Neutrophil (primary cell): ENCODE results near the gene ZNF219.

Experiments
- H3K27ac ChIP-seq: fragments of 200-600 bp; sonication (generic); 2 replicates; pipeline ENCODE4 v1.5.1; 2016; ENCODE audit warnings: mild to moderate bottlenecking, moderate library complexity
- H3K27me3 ChIP-seq: fragments of 200-600 bp; sonication (generic); 2 replicates; pipeline ENCODE4 v1.6.0; 2016; ENCODE audit warnings: mild to moderate bottlenecking
- H3K36me3 ChIP-seq: fragments of 200-600 bp; sonication (generic); 2 replicates; pipeline ENCODE4 v1.5.1; 2017
- H3K4me1 ChIP-seq, 2 experiments: fragments of 200-600 bp in 1 of 2; sonication (generic) in 1 of 2; 1 replicate in 1 of 2; 2 replicates in 1 of 2; pipeline versions ENCODE4 v1.5.1 to v1.6.1; 2013 to 2016; ENCODE audit warnings: low read depth in 1 of 2, low read length in 1 of 2, mild to moderate bottlenecking in 1 of 2, moderate library complexity in 1 of 2; ENCODE audit not compliant: control insufficient read depth in 1 of 2, insufficient read depth in 1 of 2
- H3K4me3 ChIP-seq, 2 experiments: fragments of 200-600 bp in 1 of 2; sonication (generic) in 1 of 2; 1 replicate in 1 of 2; 2 replicates in 1 of 2; pipeline ENCODE4 v1.5.1; 2013 to 2016; ENCODE audit warnings: low read depth in 1 of 2, low read length in 1 of 2, mild to moderate bottlenecking in 1 of 2, moderate library complexity in 1 of 2
- H3K9me3 ChIP-seq: fragments of 200-600 bp; sonication (generic); 2 replicates; pipeline ENCODE4 v1.5.1; 2016
- TF ChIP-seq, protein P1 (sequence below): fragments of 200-600 bp; sonication (generic); IDR thresholded peaks from 2 replicates; pipeline ENCODE4 v1.5.1; 2016; ENCODE audit warnings: antibody characterized with exemption

Gene ZNF219

GRCh38 chr14:21123429-21123828 is 25.0 kb upstream of the ZNF219 start:
- Histone ChIP-seq H3K36me3 (no peaks in the 10 kb centered on the region), H3K27me3 (peaks cover 6% of the 10 kb centered on the region), H3K4me3 (no peak overlapping the region), H3K4me1 (no peaks in the 10 kb centered on the region), H3K27ac (no peak overlapping the region), H3K9me3 (no peaks in the 10 kb centered on the region)
- TF ChIP-seq, protein P1, sequence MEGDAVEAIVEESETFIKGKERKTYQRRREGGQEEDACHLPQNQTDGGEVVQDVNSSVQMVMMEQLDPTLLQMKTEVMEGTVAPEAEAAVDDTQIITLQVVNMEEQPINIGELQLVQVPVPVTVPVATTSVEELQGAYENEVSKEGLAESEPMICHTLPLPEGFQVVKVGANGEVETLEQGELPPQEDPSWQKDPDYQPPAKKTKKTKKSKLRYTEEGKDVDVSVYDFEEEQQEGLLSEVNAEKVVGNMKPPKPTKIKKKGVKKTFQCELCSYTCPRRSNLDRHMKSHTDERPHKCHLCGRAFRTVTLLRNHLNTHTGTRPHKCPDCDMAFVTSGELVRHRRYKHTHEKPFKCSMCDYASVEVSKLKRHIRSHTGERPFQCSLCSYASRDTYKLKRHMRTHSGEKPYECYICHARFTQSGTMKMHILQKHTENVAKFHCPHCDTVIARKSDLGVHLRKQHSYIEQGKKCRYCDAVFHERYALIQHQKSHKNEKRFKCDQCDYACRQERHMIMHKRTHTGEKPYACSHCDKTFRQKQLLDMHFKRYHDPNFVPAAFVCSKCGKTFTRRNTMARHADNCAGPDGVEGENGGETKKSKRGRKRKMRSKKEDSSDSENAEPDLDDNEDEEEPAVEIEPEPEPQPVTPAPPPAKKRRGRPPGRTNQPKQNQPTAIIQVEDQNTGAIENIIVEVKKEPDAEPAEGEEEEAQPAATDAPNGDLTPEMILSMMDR = no peak

DNA sequence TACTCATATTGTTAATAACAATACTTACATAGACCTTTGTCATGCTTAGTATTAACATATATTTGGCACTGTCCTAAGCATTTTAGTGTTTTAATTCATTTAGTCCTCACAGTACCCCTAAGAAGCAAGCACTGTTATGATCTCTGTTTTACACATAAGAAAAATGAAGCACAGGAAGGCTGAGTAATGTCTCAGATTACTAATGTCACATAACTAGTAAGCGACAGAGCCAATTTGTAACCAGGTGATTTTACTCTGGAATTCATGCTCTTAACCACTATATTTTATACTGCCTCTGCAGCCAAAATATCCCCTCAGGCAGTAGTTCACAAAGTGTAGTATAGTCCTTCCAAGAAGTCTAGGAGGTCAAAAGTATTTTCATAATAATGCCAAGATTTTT is 22.7 kb upstream of the ZNF219 start:
- H3K27me3 ChIP-seq = peaks cover 6% of the 10 kb centered on the region
- H3K36me3 ChIP-seq = no peaks in the 10 kb centered on the region
- no peak overlapping the region for H3K27ac ChIP-seq
- no peak overlapping the region for H3K4me3 ChIP-seq
- TF ChIP-seq, protein P1 = no peak
- H3K4me1 ChIP-seq = no peaks in the 10 kb centered on the region
- H3K9me3 ChIP-seq = no peaks in the 10 kb centered on the region

DNA sequence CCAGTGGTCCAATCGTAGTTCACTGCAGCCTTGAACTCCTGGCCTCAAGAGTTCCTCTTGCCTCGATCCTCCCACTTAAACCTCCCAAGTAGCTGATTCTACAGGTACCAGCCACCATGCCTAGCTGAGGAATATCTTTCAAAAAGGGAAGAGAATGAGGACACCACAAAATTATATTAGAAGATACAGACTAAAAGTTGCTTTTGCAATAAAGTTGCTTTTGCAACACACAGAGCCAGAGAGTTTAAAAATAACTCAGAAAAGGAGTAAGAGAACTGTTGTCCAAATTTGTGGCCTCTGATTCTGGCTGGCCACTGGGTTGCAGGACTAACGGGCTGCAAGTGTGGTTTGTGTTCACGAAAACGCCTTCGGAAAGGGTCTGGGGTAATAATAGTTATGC is 22.2 kb upstream of the ZNF219 start:
- no peak overlapping the region for H3K4me3 ChIP-seq
- H3K4me1 ChIP-seq = no peaks in the 10 kb centered on the region
- no peaks in the 10 kb centered on the region for H3K9me3 ChIP-seq
- H3K27me3 ChIP-seq = peaks cover 6% of the 10 kb centered on the region
- TF ChIP-seq, protein P1 = no peak
- H3K27ac ChIP-seq = no peak overlapping the region
- H3K36me3 ChIP-seq = no peaks in the 10 kb centered on the region

DNA sequence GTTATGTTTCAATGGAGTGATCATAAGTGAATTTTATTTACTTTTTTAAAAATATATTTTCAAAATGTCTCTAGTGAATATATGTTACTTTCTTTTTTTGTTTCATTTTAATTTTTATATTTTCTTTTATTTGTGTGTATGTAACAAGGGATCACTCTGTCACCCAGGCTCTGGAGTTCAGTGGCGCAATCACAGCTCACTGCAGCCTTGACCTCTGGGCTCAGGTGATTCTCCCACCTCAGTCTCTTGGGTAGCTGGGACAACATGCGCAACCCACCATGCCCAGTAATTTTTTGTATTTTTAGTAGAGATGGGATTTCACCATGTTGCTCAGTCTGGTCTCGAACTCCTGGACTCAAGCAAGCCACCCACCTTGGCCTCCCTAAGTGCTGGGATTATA is 20.5 kb upstream of the ZNF219 start:
- H3K4me3 ChIP-seq = no peak overlapping the region
- TF ChIP-seq, protein P1 = no peak
- H3K36me3 ChIP-seq = no peaks in the 10 kb centered on the region

DNA sequence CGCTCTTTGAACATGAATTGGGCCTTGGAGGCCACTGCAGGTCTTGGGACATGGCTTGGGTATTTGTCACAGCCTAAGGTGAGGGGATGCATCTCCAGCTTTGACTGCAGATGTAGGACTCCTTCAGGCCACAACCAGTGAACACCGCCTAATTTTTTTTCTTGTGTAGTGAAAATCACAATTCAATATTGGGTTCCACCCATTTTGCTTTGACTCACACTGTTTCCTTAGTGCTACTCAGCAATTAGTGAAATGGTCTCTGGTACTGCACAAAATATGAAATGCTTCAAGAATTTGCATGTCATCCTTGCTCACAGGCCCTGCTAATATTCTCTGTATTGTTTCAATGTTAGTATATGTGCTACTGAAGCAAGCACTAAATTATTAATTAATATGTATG is 14.9 kb upstream of the ZNF219 start:
- Histone ChIP-seq H3K27me3 (no peaks in the 10 kb centered on the region), H3K4me3 (no peak overlapping the region), H3K4me1 (no peaks in the 10 kb centered on the region), H3K27ac (no peak overlapping the region), H3K9me3 (no peaks in the 10 kb centered on the region), H3K36me3 (no peaks in the 10 kb centered on the region)
- TF ChIP-seq, protein P1 = no peak

More for the DNA sequence above, 20.5 kb upstream of the ZNF219 start:
- no peaks in the 10 kb centered on the region for H3K9me3 ChIP-seq
- H3K4me1 ChIP-seq = no peaks in the 10 kb centered on the region
- no peak overlapping the region for H3K27ac ChIP-seq
- peaks cover 6% of the 10 kb centered on the region for H3K27me3 ChIP-seq

GRCh38 chr14:21112255-21112654 is 13.8 kb upstream of the ZNF219 start:
- no peaks in the 10 kb centered on the region for H3K36me3 ChIP-seq
- no peaks in the 10 kb centered on the region for H3K9me3 ChIP-seq
- H3K27ac ChIP-seq = no peak overlapping the region
- H3K4me3 ChIP-seq = no peak overlapping the region
- H3K4me1 ChIP-seq = no peaks in the 10 kb centered on the region
- H3K27me3 ChIP-seq = no peaks in the 10 kb centered on the region
- TF ChIP-seq, protein P1 = no peak
